ENCODE data around the gene ATP6V0B. TPM values are rescaled to one million over a fixed set of nuclear protein-coding genes. Genes with fewer than 3 reads are reported as not detected.

The ATP6V0B gene
- total and polyA plus RNA-seq, 10 of the 15 experiments (the other 5 are each of a cell fraction or from before 2014, with no cell fraction given): 65.3 to 250 (median 144) TPM

- TF ChIP-seq GABPA (IDR thresholded peaks at IDR 0.05; ENCODE audit: low read depth) (no peak), JUND (IDR thresholded peaks at IDR 0.05; ENCODE audit: low read depth, low read length) (no peak), STAT1 (conservative IDR thresholded peaks at IDR 0.05) (no peak), ZBTB11 (CRISPR knock-in tag; IDR thresholded peaks at IDR 0.05) (no peak), CBFB (IDR thresholded peaks at IDR 0.05; ENCODE audit: low read depth) (no peak)
- no peak overlapping the region for H3K27ac ChIP-seq (ENCODE audit: control insufficient read depth, insufficient read depth)
- intact Hi-C loops (cut with micrococcal nuclease; ENCODE audit: unreplicated experiment): no loop called here
These were observed 37.4 kb upstream of the ATP6V0B start for GRCh38 chr1:43937179-43937865.

More at GRCh38 chr1:43937179-43937865, 37.4 kb upstream of the ATP6V0B start:
- H3K4me1 ChIP-seq (ENCODE audit: control insufficient read depth, insufficient read depth, low read length): peaks cover 11% of the 10 kb centered on the region
- no peak for FAIRE-seq
- H3K4me3 ChIP-seq: no peak overlapping the region
- no peaks in the 10 kb centered on the region for H3K27me3 ChIP-seq (replicated peaks in 1 of 2; ENCODE audit: control insufficient read depth in 2 of 2, insufficient read depth in 2 of 2, low read length in 1 of 2)
- CTCF ChIA-PET: interaction anchor here (0.8 to 19.3 kb wide), 2 partner anchors 174 to 286 kb away, joined by 4 to 1117 read pairs; no protein-coding TSS in a partner anchor
- ATAC-seq: no peak
- POLR2A ChIA-PET: no interaction called here
- 97% methylated on average over 8 of the region's 8 CpGs for WGBS (ENCODE audit: insufficient coverage, insufficient replicate concordance, low lambda C conversion rate, missing lambda C conversion rate)
- H3K9ac ChIP-seq (ENCODE audit: control insufficient read depth, insufficient read depth, low read length): no peak overlapping the region
- no peak overlapping the region for H3K4me2 ChIP-seq (ENCODE audit: control insufficient read depth, insufficient read depth)
- in situ Hi-C loops (cut with MboI): loop anchor here (5.0 kb wide), 1 partner anchor 410 kb away; no protein-coding TSS in a partner anchor
- no peak overlapping the region for H2AFZ ChIP-seq (ENCODE audit: control insufficient read depth, low read depth, low read length)
- no TSS peak for BruUV-seq (replicated peaks)
- H4K20me1 ChIP-seq (ENCODE audit: control insufficient read depth, insufficient read depth): no peaks in the 10 kb centered on the region
- RAD21 ChIA-PET (ENCODE audit: unreplicated experiment): interaction anchor here (13.3 kb wide), 1 partner anchor 171 kb away, joined by 587 read pairs; no protein-coding TSS in a partner anchor
- H3K79me2 ChIP-seq (ENCODE audit: control insufficient read depth, insufficient read depth, low read length): no peaks in the 10 kb centered on the region
- no peaks in the 10 kb centered on the region for H3K9me3 ChIP-seq (replicated peaks; ENCODE audit: control insufficient read depth, insufficient read depth, low read length)
- H3K36me3 ChIP-seq (ENCODE audit: control insufficient read depth in 2 of 2, insufficient read depth in 2 of 2, low read length in 1 of 2): no peaks in the 10 kb centered on the region
- SMC1A ChIA-PET (ENCODE audit: uncharacterized antibody, unreplicated experiment): interaction anchor here (1.5 to 8.7 kb wide), 2 partner anchors 171 to 287 kb away, joined by 3 to 481 read pairs; partner anchors contain the start of gene KDM4A
- DNase-seq (ENCODE audit: low read depth, low spot score): no peak

Data from GM12878 (cell line).